ENCODE measurements around the gene AKAP1.

DNA sequence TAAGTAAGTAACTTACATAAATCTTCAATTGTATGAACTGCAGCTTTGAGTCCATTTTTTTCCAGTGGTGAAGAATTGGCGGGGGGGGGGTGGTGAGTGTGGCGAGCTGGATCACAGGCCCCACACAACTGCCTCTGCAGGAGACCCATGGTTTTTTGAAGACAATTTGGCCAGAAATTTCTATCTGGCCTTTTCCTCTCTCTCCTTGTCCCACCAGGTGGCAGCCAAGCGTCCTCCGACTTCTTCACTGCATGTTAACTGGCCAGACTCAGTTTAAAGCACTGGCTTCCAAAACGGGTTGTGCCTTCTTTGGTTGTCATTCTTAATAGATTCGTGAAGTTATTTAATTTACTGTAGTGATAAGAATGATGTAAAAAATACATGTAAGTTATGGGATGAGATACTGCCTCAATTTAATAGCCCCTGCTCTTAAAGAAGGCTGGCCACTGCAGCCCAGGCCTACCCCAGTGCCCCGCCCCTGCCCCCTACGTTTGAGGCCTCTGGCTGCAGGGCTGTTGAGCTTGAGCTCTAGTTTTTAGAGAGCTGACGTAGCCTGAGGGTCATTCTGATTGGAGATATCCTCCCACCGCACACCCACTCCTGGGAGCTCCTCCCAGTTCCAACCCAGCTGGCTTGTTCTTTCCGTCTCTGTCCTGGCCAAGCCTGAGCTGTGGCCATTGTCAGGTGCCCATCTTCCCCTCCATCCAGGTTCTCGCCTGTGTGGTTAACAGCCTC, 36.4 kb downstream of the AKAP1 start:
- TF ChIP-seq, protein P1, sequence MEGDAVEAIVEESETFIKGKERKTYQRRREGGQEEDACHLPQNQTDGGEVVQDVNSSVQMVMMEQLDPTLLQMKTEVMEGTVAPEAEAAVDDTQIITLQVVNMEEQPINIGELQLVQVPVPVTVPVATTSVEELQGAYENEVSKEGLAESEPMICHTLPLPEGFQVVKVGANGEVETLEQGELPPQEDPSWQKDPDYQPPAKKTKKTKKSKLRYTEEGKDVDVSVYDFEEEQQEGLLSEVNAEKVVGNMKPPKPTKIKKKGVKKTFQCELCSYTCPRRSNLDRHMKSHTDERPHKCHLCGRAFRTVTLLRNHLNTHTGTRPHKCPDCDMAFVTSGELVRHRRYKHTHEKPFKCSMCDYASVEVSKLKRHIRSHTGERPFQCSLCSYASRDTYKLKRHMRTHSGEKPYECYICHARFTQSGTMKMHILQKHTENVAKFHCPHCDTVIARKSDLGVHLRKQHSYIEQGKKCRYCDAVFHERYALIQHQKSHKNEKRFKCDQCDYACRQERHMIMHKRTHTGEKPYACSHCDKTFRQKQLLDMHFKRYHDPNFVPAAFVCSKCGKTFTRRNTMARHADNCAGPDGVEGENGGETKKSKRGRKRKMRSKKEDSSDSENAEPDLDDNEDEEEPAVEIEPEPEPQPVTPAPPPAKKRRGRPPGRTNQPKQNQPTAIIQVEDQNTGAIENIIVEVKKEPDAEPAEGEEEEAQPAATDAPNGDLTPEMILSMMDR (IDR thresholded peaks at IDR 0.05) = no peak
- no peak for TF ChIP-seq EZH2 (IDR thresholded peaks at IDR 0.05; ENCODE audit: borderline replicate concordance, insufficient read depth, low read depth, low read length, poor library complexity, severe bottlenecking)

Measured in B cell (primary cell).